Right lobe of liver (tissue), 6 donors: ENCODE data around the gene SMIM22. TPM values are rescaled to one million over a fixed set of nuclear protein-coding genes. Genes with fewer than 3 reads are reported as not detected.
A peak's percentile ranks its signal among the peaks of the same experiment; 100 is the strongest.
"Not testable (repeated sequence)": the region's sequence is repeated elsewhere in the genome, so short reads cannot be mapped to it uniquely, and the experiment has no call there.

ENCODE experiments used
- ATAC-seq, 4 donors: fragments of 200-7000 bp; cut with Tn5 transposase; one replicate each; pipeline ENCODE4 v1.9.1; 2020; ENCODE audit warnings: mild to moderate bottlenecking in 4 of 4, moderate library complexity in 4 of 4
- DNase-seq, 3 donors: peaks; one replicate each; pipeline ENCODE4 v3.0.0-alpha.2; 2020
- H3K27ac ChIP-seq, 3 donors: fragments of 200-600 bp; one replicate each; pipeline ENCODE4 v1.8.0; 2022
- H3K27me3 ChIP-seq, 2 donors: fragments of 200-600 bp; one replicate each; pipeline ENCODE4 v1.8.0; 2022
- H3K36me3 ChIP-seq, 4 donors: fragments of 200-600 bp; sonication (generic) in 1 of 4; one replicate each; pipeline versions ENCODE4 v1.5.1 to v1.8.0; 2017 to 2022; ENCODE audit warnings: control low read depth in 1 of 4
- H3K4me1 ChIP-seq, 4 donors: fragments of 200-600 bp; sonication (generic) in 1 of 4; one replicate each; pipeline versions ENCODE4 v1.5.1 to v1.8.0; 2017 to 2022; ENCODE audit warnings: control low read depth in 1 of 4
- H3K4me3 ChIP-seq, 3 donors: fragments of 200-600 bp; one replicate each; pipeline ENCODE4 v1.8.0; 2022
- H3K9me3 ChIP-seq, 4 donors: fragments of 200-600 bp; sonication (generic) in 1 of 4; one replicate each; pipeline versions ENCODE4 v1.5.1 to v1.8.0; 2017 to 2022; ENCODE audit warnings: control low read depth in 1 of 4
- POLR2A ChIP-seq: fragments of 450-650 bp; IDR thresholded peaks from one replicate; pipeline ENCODE4 v1.6.1; 2017; ENCODE audit warnings: antibody characterized with exemption, mild to moderate bottlenecking
- WGBS: methylation state at CpG from one replicate; pipeline ENCODE4 v1.1.6; 2018; ENCODE audit warnings: low coverage, low lambda C conversion rate; ENCODE audit not compliant: insufficient coverage; ENCODE audit errors: missing lambda C conversion rate; 5-methylcytosine and 5-hydroxymethylcytosine counted together
- intact Hi-C, 2 donors: fragments of 100-400 bp; cut with DNase I; formaldehyde crosslinking; loops; one replicate each; pipeline versions ENCODE4 v1.11.2 to v1.14.1; 2022
- total RNA-seq, 6 experiments: library from RNA; depleted of rRNA in 2 of 6; stranded (reverse); fragments of >200 nt in 2 of 6; fragmentation: NEBNext Ultra II Directional in 3 of 6; extraction: Animal tissue kit (Norgen Biotek cat#: 25700) in 3 of 6; gene quantifications; one replicate each; pipeline versions ENCODE4 v1.1.0 to v1.2.4, GENCODE V29; 2016 to 2023
- TF ChIP-seq, protein P1 (sequence below), 4 donors: fragments of 200-600 bp in 3 of 4; fragments of 450-650 bp in 1 of 4; IDR thresholded peaks; one replicate each; pipeline versions ENCODE4 v1.5.1 to v1.8.0; 2016 to 2022; ENCODE audit warnings: antibody characterized with exemption in 4 of 4, mild to moderate bottlenecking in 2 of 4
- donor health status: DM: no; HTN: yes; CAD: no.
- donor health status: DM: no; HTN: no; CAD: no.
- donor health status: DM: no; HTN: no; CAD: no.
- donor health status: DM: no; HTN: yes; CAD: no.
- donor health status: DM: no; HTN: yes; CAD: no.

The SMIM22 gene
- total RNA-seq, 6 experiments from 2014 or later, result 0.44 to 0.95 TPM; not detected in 4

DNA sequence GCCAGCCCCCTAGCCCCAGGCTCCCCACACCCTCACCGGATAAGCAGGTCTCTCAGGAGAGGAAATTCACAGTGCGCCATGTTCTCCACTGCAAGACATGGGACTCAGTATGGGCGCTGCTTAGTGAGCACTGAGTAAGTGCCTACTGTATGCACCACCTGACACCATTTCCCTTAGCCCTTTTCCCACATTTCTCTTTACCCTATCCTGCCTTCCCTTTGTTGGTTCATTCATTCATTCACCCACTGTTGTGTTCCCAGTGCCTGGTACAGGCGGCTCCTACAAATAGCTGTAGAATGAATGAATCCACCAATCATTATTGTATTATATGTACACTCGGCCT lies 17.1 kb upstream of the SMIM22 start:
- no peak overlapping the region for H3K4me3 ChIP-seq
- 78% methylated on average over 3 of the region's 5 CpGs for WGBS
- H3K9me3 ChIP-seq, result no peaks in the 10 kb centered on the region
- H3K4me1 ChIP-seq, result no peaks in the 10 kb centered on the region
- H3K27ac ChIP-seq, result no peak overlapping the region
- TF ChIP-seq, protein P1, sequence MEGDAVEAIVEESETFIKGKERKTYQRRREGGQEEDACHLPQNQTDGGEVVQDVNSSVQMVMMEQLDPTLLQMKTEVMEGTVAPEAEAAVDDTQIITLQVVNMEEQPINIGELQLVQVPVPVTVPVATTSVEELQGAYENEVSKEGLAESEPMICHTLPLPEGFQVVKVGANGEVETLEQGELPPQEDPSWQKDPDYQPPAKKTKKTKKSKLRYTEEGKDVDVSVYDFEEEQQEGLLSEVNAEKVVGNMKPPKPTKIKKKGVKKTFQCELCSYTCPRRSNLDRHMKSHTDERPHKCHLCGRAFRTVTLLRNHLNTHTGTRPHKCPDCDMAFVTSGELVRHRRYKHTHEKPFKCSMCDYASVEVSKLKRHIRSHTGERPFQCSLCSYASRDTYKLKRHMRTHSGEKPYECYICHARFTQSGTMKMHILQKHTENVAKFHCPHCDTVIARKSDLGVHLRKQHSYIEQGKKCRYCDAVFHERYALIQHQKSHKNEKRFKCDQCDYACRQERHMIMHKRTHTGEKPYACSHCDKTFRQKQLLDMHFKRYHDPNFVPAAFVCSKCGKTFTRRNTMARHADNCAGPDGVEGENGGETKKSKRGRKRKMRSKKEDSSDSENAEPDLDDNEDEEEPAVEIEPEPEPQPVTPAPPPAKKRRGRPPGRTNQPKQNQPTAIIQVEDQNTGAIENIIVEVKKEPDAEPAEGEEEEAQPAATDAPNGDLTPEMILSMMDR (IDR thresholded peaks at IDR 0.05), result no peak
- TF ChIP-seq POLR2A, result no peak
- no peaks in the 10 kb centered on the region for H3K36me3 ChIP-seq
- DNase-seq (no peak), ATAC-seq (no peak)
- intact Hi-C loops, result no loop called here
- H3K27me3 ChIP-seq, result no peaks in the 10 kb centered on the region

DNA sequence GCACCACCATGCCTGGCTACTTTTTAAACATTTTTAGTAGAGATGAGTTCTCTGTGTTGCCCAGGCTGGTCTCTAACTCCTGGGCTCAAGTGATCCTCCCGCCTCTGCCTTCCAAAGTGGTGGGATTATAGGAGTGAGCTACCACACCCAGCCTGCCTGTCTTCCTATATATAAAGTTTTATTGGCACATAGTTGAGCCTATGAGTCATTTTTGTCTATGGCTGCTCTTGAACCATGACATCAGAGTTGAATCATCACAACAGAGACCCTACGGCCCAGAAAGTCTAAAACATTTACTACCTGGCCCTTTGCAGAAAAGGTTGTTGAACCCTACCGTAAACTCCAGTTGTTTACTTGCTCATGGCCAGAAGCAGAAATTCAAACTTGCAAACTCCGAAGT lies 14.9 kb upstream of the SMIM22 start:
- no peak for DNase-seq
- no peaks in the 10 kb centered on the region for H3K27me3 ChIP-seq
- no peaks in the 10 kb centered on the region for H3K4me1 ChIP-seq
- no peak for ATAC-seq
- TF ChIP-seq, protein P1 (IDR thresholded peaks at IDR 0.05), result no peak
- no peak for TF ChIP-seq POLR2A
- no peaks in the 10 kb centered on the region for H3K9me3 ChIP-seq
- intact Hi-C loops, result no loop called here
- H3K4me3 ChIP-seq, result no peak overlapping the region
- WGBS, result 59% methylated on average over 4 of the region's 4 CpGs
- no peaks in the 10 kb centered on the region for H3K36me3 ChIP-seq
- no peak overlapping the region for H3K27ac ChIP-seq

DNA sequence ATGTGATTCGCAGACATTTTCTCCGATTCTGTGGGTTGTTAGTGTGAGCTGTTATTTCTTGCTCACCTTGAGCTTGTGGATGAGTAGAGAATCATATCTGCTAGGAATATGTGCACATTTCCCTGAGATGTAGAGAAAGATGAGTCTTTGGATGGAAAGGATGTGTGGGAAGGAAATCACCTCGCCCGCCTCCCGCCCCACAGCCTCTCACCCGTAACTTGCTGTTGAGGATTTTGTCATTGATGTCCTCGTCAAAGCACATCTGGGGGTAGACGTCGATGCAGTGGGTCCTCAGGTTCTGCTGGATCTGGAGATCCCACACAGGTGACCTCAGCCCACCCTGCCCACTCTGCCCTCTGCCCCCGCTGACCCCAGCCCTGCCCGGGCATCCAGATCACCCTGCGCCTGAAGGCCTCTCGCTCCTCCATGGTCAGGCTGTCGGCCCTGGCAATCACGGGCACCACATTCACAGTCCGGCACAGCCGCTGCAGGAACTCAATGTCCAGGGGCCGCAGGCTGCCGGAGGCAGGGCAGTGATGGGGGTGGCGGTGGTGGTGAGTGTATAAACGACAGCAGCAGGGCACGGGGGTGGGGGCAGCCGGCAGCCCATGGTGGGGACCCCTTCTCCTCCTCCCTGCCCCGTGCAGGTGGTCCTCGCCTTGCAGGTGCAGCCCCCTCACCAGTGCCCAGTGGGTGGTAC lies 11.8 kb upstream of the SMIM22 start:
- no peak overlapping the region for H3K27ac ChIP-seq
- TF ChIP-seq, protein P1 (IDR thresholded peaks at IDR 0.05), result no peak
- TF ChIP-seq POLR2A, result no peak
- H3K4me3 ChIP-seq, result no peak overlapping the region
- no peaks in the 10 kb centered on the region for H3K27me3 ChIP-seq
- WGBS, result 100% methylated on average over 2 of the region's 25 CpGs
- DNase-seq, result no peak
- intact Hi-C loops, result no loop called here
- H3K4me1 ChIP-seq, result peaks cover 0 to 6% (median 0%) of the 10 kb centered on the region in 4 donors
- no peaks in the 10 kb centered on the region for H3K9me3 ChIP-seq
- H3K36me3 ChIP-seq, result no peaks in the 10 kb centered on the region
- peak in 1 of 4 donors; percentile 18 for ATAC-seq

DNA sequence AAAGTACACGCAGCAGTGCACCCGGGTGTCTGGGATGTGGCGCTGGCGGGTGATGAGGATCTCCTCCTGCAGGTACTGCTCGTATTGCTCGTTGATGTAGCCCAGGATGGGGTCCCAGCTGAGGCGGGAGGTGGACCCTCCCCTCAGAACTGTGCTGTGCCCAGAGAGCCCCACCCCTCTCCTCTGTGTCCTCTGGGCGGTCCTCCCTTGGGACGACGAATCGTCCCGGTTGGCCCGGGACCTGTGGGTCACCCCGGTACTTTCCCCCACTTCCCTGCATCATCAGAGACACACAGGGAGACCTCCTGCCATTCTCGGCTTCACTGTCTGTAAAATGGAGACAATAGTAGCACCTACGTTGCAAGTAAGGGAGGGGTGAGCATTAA lies 11.2 kb upstream of the SMIM22 start:
- Histone ChIP-seq H3K9me3 (no peaks in the 10 kb centered on the region), H3K36me3 (no peaks in the 10 kb centered on the region), H3K27me3 (no peaks in the 10 kb centered on the region), H3K27ac (no peak overlapping the region), H3K4me1 (peaks cover 0 to 12% (median 0%) of the 10 kb centered on the region in 4 donors), H3K4me3 (no peak overlapping the region)
- intact Hi-C loops, result no loop called here
- DNase-seq (no peak), ATAC-seq (peak in 1 of 4 donors; percentile 18)
- 80% methylated on average over 1 of the region's 16 CpGs for WGBS
- TF ChIP-seq, protein P1 (IDR thresholded peaks at IDR 0.05), result no peak
- TF ChIP-seq POLR2A, result no peak

DNA sequence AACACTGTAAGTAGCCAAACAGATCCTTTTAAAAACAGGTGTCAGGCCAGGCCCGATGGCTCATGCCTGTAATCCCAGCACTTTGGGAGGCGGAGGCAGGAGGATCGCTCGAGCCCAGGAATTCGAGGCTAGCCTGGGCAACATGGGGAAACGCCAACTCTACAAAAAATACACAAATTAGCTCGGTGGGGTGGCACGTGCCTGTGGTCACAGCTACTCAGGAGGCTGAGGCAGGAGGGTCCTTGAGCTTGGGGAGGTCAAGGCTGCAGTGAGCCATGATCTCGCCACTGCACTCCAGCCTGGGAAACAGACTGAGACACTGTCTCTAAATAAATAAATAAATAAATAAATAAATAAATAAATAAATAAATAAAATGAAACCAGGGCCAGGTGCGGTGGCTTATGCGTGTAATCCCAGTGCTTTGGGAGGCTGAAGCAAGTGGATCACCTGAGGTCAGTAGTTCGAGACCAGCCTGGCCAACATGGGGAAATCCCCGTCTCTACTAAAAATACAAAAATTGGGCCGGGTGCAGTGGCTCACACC lies 10.7 kb upstream of the SMIM22 start:
- peaks cover 0 to 14% (median 0%) of the 10 kb centered on the region in 4 donors for H3K4me1 ChIP-seq
- ATAC-seq, H3K4me3 ChIP-seq, H3K36me3 ChIP-seq, H3K9me3 ChIP-seq, H3K27ac ChIP-seq, DNase-seq, intact Hi-C loops, H3K27me3 ChIP-seq: not testable (repeated sequence)
- WGBS, result 88% methylated on average over 13 of the region's 14 CpGs
